Tibial artery (tissue), 4 donors: ENCODE results near the gene GANC.
"Not testable (repeated sequence)": the region's sequence is repeated elsewhere in the genome, so short reads cannot be mapped to it uniquely, and the experiment has no call there.

Experiments
- DNase-seq, 2 donors: peaks; one replicate each; pipeline ENCODE4 v3.0.0-alpha.2; 2019
- H3K27ac ChIP-seq, 2 donors: fragments of 200-600 bp; sonication (generic) in 1 of 2; 1 replicate in 1 of 2; 2 replicates in 1 of 2; pipeline ENCODE4 v1.5.1; 2018 to 2019; ENCODE audit warnings: mild to moderate bottlenecking in 1 of 2
- H3K27me3 ChIP-seq, 2 donors: fragments of 200-600 bp; sonication (generic) in 1 of 2; one replicate each; pipeline versions ENCODE4 v1.5.1 to v1.6.0; 2016 to 2019
- H3K36me3 ChIP-seq, 3 donors: fragments of 200-600 bp; sonication (generic) in 2 of 3; one replicate each; pipeline ENCODE4 v1.5.1; 2016 to 2019; ENCODE audit warnings: mild to moderate bottlenecking in 2 of 3
- H3K4me1 ChIP-seq, 4 donors: fragments of 200-600 bp; sonication (generic) in 2 of 4; 1 replicate in 3 of 4; 2 replicates in 1 of 4; pipeline ENCODE4 v1.5.1; 2016 to 2019
- H3K4me3 ChIP-seq, 2 donors: fragments of 200-600 bp; sonication (generic) in 1 of 2; 1 replicate in 1 of 2; 2 replicates in 1 of 2; pipeline ENCODE4 v1.5.1; 2018 to 2019; ENCODE audit warnings: mild to moderate bottlenecking in 2 of 2
- H3K9me3 ChIP-seq, 3 donors: fragments of 200-600 bp; sonication (generic) in 1 of 3; one replicate each; pipeline ENCODE4 v1.5.1; 2016 to 2019
- intact Hi-C: fragments of 100-400 bp; cut with DNase I; formaldehyde crosslinking; loops from one replicate; pipeline ENCODE4 v1.15.0; 2023; ENCODE audit warnings: low total_unique reads
- TF ChIP-seq, protein P1 (sequence below), 2 experiments: fragments of 200-600 bp in 1 of 2; fragments of 450-650 bp in 1 of 2; IDR thresholded peaks; one replicate each; pipeline ENCODE4 v1.5.1; 2017 to 2019; ENCODE audit warnings: antibody characterized with exemption in 2 of 2, mild to moderate bottlenecking in 1 of 2, moderate library complexity in 1 of 2

Gene GANC

DNA sequence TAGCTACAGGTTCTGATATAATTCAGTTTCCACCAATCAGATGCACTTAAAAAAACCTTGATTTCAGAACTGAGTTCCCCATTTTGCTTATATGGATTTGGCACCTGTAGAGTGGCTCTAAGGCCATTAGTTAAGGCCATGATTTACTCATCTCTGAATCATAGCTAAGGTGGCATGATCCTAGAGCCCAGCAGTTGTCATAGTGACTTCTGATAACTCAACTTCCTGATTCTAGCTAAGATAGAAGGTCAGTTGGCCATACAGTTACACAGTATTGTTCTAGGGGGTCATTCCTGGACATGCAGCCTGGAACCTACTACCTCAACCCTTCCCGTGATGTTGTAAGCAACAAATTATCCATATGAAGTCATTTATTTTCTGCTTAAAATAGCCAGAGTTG is 16.2 kb downstream of the GANC start:
- H3K36me3 ChIP-seq: peaks cover 63 to 76% (median 64%) of the 10 kb centered on the region in 3 donors

DNA sequence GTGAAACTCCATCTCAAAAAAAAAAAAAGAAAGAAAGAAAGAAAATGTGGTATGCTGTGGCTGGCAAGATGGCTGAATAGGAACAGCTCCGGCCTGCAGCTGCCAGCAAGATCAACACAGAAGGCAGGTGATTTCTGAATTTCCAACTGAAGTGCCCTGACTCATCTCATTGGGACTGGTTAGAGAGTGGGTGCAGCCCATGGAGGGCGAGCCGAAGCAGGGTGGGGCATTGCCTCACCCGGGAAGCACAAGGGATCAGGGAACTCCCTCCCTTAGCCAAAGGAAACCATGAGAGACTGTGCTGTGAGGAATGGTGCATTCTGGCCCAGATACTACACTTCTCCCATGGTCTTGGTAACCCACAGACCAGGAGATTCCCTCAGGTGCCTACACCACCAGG is 28.0 kb downstream of the GANC start:
- H3K4me1 ChIP-seq, H3K4me3 ChIP-seq, intact Hi-C loops, H3K9me3 ChIP-seq, H3K27me3 ChIP-seq, H3K27ac ChIP-seq, DNase-seq: not testable (repeated sequence)
- H3K36me3 ChIP-seq: peaks cover 21 to 30% (median 23%) of the 10 kb centered on the region in 3 donors

More for the DNA sequence above, 16.2 kb downstream of the GANC start:
- H3K4me3 ChIP-seq: no peak overlapping the region
- no peaks in the 10 kb centered on the region for H3K9me3 ChIP-seq
- H3K4me1 ChIP-seq: no peaks in the 10 kb centered on the region
- DNase-seq: no peak
- H3K27me3 ChIP-seq: no peaks in the 10 kb centered on the region
- TF ChIP-seq, protein P1, sequence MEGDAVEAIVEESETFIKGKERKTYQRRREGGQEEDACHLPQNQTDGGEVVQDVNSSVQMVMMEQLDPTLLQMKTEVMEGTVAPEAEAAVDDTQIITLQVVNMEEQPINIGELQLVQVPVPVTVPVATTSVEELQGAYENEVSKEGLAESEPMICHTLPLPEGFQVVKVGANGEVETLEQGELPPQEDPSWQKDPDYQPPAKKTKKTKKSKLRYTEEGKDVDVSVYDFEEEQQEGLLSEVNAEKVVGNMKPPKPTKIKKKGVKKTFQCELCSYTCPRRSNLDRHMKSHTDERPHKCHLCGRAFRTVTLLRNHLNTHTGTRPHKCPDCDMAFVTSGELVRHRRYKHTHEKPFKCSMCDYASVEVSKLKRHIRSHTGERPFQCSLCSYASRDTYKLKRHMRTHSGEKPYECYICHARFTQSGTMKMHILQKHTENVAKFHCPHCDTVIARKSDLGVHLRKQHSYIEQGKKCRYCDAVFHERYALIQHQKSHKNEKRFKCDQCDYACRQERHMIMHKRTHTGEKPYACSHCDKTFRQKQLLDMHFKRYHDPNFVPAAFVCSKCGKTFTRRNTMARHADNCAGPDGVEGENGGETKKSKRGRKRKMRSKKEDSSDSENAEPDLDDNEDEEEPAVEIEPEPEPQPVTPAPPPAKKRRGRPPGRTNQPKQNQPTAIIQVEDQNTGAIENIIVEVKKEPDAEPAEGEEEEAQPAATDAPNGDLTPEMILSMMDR (IDR thresholded peaks at IDR 0.05): no peak
- no peak overlapping the region for H3K27ac ChIP-seq
- intact Hi-C loops: no loop called here

DNA sequence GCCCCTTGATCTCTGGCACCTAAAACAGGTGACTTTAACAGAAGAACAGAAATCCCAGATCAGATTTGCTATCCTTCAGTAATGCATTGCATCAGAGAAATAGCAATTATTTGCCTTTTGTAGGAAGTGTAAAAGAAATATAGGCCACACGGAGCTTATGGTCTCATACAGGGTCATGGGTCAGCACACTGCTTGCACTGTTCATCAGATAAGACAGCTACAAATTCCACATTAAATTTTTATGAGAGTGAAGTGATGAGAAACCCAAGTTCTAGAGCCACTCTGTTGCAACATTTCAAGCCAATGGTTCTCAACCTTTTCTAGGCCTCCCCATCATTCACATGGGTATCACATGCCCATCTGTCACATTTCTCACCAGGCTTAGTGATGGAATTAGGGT is 33.7 kb downstream of the GANC start:
- Histone ChIP-seq H3K36me3 (peaks cover 22 to 51% (median 32%) of the 10 kb centered on the region in 3 donors), H3K27ac (no peak overlapping the region), H3K4me3 (no peak overlapping the region), H3K9me3 (no peaks in the 10 kb centered on the region), H3K27me3 (no peaks in the 10 kb centered on the region), H3K4me1 (no peaks in the 10 kb centered on the region)
- intact Hi-C loops: no loop called here
- DNase-seq: no peak
- TF ChIP-seq, protein P1 (IDR thresholded peaks at IDR 0.05): no peak

DNA sequence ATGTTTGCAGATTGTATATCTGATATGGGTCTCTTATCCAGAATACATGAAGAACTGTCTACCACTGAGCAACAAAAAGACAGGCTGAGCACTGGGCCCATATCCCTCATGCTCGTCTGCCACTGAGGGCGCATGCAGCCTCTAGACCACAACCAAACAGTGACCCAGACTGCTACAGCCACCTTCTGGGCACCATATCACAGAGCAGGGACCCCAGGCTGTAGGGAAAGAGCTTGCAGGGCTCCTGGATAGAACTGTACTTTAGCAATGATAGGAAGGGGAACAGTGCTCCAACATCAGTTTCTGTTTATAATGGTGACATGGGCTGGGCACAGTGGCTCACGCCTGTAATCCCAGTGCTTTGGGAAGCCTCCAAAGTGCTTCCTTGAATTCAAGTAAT is 40.5 kb downstream of the GANC start:
- DNase-seq: no peak
- intact Hi-C loops: no loop called here
- TF ChIP-seq, protein P1 (IDR thresholded peaks at IDR 0.05): no peak

DNA sequence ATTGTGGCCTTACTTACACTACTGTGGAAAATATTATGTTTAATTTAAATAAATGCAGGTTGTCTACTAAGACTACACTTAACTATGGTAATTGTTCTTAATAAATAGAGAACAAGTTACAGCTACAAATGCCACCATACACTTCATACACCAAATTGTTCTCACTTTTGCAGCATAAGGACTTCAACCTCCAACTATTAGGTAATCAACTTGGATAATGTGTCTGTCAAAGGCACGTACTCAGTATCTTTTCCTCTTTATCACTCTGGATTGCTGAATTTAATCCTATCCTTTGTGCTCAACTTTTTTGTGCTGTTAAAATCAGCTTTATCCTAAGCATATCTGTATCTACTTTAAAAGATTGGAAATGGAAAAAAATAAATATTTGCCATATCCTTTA is 41.8 kb downstream of the GANC start:
- DNase-seq: no peak
- no peak overlapping the region for H3K4me3 ChIP-seq
- no peak overlapping the region for H3K27ac ChIP-seq
- no peaks in the 10 kb centered on the region for H3K4me1 ChIP-seq
- no peaks in the 10 kb centered on the region for H3K9me3 ChIP-seq
- no peaks in the 10 kb centered on the region for H3K27me3 ChIP-seq
- intact Hi-C loops: no loop called here
- peaks cover 14 to 38% (median 21%) of the 10 kb centered on the region in 3 donors for H3K36me3 ChIP-seq
- TF ChIP-seq, protein P1 (IDR thresholded peaks at IDR 0.05): no peak

More for the DNA sequence above, 40.5 kb downstream of the GANC start:
- no peak overlapping the region for H3K4me3 ChIP-seq
- no peak overlapping the region for H3K27ac ChIP-seq
- H3K36me3 ChIP-seq: peaks cover 22 to 51% (median 30%) of the 10 kb centered on the region in 3 donors
- no peaks in the 10 kb centered on the region for H3K27me3 ChIP-seq
- H3K4me1 ChIP-seq: no peaks in the 10 kb centered on the region
- no peaks in the 10 kb centered on the region for H3K9me3 ChIP-seq

DNA sequence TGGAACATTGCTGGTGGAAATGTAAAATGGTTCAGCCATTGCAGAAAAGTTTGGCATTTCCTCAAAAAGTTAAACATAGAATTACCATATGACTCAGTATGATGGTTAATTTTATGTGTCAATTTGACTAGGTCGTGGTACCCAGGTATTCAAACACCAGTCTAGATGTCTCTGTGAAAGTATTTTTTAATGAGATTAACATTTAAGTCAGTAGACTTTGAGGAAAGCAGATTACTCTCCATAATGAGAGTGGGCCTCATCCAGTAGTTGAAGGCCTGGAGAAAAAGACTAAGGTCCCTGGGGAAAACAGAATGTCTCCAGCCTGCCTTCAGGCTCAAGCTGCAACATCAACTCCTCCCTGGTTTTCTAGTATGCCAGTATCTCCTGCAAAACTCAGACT is 42.5 kb downstream of the GANC start:
- TF ChIP-seq, protein P1 (IDR thresholded peaks at IDR 0.05): no peak
- Histone ChIP-seq H3K27me3 (no peaks in the 10 kb centered on the region), H3K36me3 (peaks cover 7 to 33% (median 14%) of the 10 kb centered on the region in 3 donors), H3K9me3 (no peaks in the 10 kb centered on the region), H3K27ac (no peak overlapping the region), H3K4me3 (no peak overlapping the region), H3K4me1 (no peaks in the 10 kb centered on the region)
- DNase-seq: no peak
- intact Hi-C loops: no loop called here

DNA sequence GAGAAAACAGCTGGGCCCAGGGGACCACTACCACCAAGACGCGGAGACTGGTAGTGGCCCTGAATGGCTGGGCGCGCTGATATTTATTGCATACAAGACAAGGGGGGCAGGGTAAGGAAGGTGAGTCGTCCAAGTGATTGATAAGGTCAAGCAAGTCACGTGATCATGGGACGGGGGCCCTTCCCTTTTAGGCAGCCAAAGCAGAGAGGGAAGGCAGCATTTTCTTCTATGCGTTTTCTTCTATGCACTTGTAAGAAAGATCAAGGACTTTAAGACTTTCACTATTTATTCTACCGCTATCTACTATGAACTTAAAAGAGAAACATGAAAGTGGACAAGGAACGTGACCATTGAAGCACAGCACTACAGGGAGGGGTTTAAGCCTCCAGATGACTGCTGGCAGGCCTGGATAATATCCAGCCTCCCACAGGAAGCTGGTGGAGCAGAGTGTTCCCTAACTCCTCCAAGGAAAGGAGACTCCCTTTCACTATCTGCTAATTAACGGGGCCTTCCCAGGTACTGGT is 43.3 kb downstream of the GANC start:
- H3K27me3 ChIP-seq: not testable (repeated sequence)

More for the DNA sequence above, 43.3 kb downstream of the GANC start:
- DNase-seq, H3K4me3 ChIP-seq, intact Hi-C loops, H3K27ac ChIP-seq, H3K9me3 ChIP-seq, H3K4me1 ChIP-seq: not testable (repeated sequence)
- peaks cover 0 to 32% (median 6%) of the 10 kb centered on the region in 3 donors for H3K36me3 ChIP-seq
